Neuron (in vitro differentiated cells): ENCODE measurements around the gene HIPK3.
"Not testable (repeated sequence)": the region's sequence is repeated elsewhere in the genome, so short reads cannot be mapped to it uniquely, and the experiment has no call there.

Experiments
- H2AFZ ChIP-seq: one replicate; pipeline ENCODE4 v1.6.1; 2013; ENCODE audit warnings: low read depth, mild to moderate bottlenecking, inconsistent platforms, low read length, moderate library complexity
- H3K27me3 ChIP-seq: one replicate; pipeline ENCODE4 v1.6.1; 2013; ENCODE audit warnings: low read length; ENCODE audit not compliant: insufficient read depth
- H3K36me3 ChIP-seq: one replicate; pipeline ENCODE4 v1.6.1; 2013; ENCODE audit warnings: low read length; ENCODE audit not compliant: insufficient read depth
- H3K4me1 ChIP-seq: one replicate; pipeline ENCODE4 v1.6.1; 2013; ENCODE audit warnings: low read length; ENCODE audit not compliant: insufficient read depth
- H3K4me3 ChIP-seq: 2 replicates; pipeline ENCODE4 v1.5.1; 2013; ENCODE audit warnings: mild to moderate bottlenecking, low read length, moderate library complexity
- H3K9me3 ChIP-seq: one replicate; pipeline ENCODE4 v1.6.1; 2013; ENCODE audit warnings: low read length

HIPK3 gene

GRCh38 chr11:33294797-33295196, 37.6 kb downstream of the HIPK3 start:
- peaks cover 7% of the 10 kb centered on the region for H3K9me3 ChIP-seq
- H3K4me1 ChIP-seq = no peaks in the 10 kb centered on the region
- no peak overlapping the region for H2AFZ ChIP-seq
- H3K4me3 ChIP-seq = no peak overlapping the region
- peaks cover 3% of the 10 kb centered on the region for H3K36me3 ChIP-seq
- H3K27me3 ChIP-seq = no peaks in the 10 kb centered on the region

GRCh38 chr11:33296695-33297094, 39.5 kb downstream of the HIPK3 start:
- H3K4me3 ChIP-seq = no peak overlapping the region
- H2AFZ ChIP-seq = no peak overlapping the region
- H3K36me3 ChIP-seq = peaks cover 3% of the 10 kb centered on the region
- no peaks in the 10 kb centered on the region for H3K4me1 ChIP-seq
- H3K27me3 ChIP-seq = no peaks in the 10 kb centered on the region
- peaks cover 7% of the 10 kb centered on the region for H3K9me3 ChIP-seq

GRCh38 chr11:33303541-33303940, 46.4 kb downstream of the HIPK3 start:
- Histone ChIP-seq H3K36me3 (no peaks in the 10 kb centered on the region), H3K27me3 (no peaks in the 10 kb centered on the region), H3K4me1 (no peaks in the 10 kb centered on the region), H3K4me3 (no peak overlapping the region), H2AFZ (no peak overlapping the region), H3K9me3 (no peaks in the 10 kb centered on the region)

- not testable (repeated sequence) for H2AFZ ChIP-seq, H3K9me3 ChIP-seq, H3K27me3 ChIP-seq, H3K4me3 ChIP-seq, H3K36me3 ChIP-seq, H3K4me1 ChIP-seq
Observed at GRCh38 chr11:33306821-33307220, 49.6 kb downstream of the HIPK3 start.

- Histone ChIP-seq H3K27me3 (no peaks in the 10 kb centered on the region), H3K4me3 (no peak overlapping the region), H3K4me1 (peaks cover 7% of the 10 kb centered on the region), H3K9me3 (no peaks in the 10 kb centered on the region), H2AFZ (no peak overlapping the region), H3K36me3 (no peaks in the 10 kb centered on the region)
Observed at GRCh38 chr11:33307984-33308383, 50.8 kb downstream of the HIPK3 start.

GRCh38 chr11:33309118-33309517, 51.9 kb downstream of the HIPK3 start:
- Histone ChIP-seq H3K9me3 (no peaks in the 10 kb centered on the region), H3K36me3 (no peaks in the 10 kb centered on the region), H3K4me1 (peaks cover 7% of the 10 kb centered on the region), H3K27me3 (no peaks in the 10 kb centered on the region), H3K4me3 (no peak overlapping the region), H2AFZ (no peak overlapping the region)

- H3K27me3 ChIP-seq = no peaks in the 10 kb centered on the region
- H3K4me3 ChIP-seq = no peak overlapping the region
- no peaks in the 10 kb centered on the region for H3K9me3 ChIP-seq
- no peaks in the 10 kb centered on the region for H3K36me3 ChIP-seq
- no peak overlapping the region for H2AFZ ChIP-seq
- peaks cover 7% of the 10 kb centered on the region for H3K4me1 ChIP-seq
Observed at GRCh38 chr11:33310720-33311500, 53.7 kb downstream of the HIPK3 start.

GRCh38 chr11:33311680-33312079, 54.5 kb downstream of the HIPK3 start:
- H2AFZ ChIP-seq = no peak overlapping the region
- H3K36me3 ChIP-seq = no peaks in the 10 kb centered on the region
- no peaks in the 10 kb centered on the region for H3K27me3 ChIP-seq
- no peaks in the 10 kb centered on the region for H3K9me3 ChIP-seq
- H3K4me3 ChIP-seq = no peak overlapping the region
- H3K4me1 ChIP-seq = peaks cover 7% of the 10 kb centered on the region

GRCh38 chr11:33315822-33316221, 58.6 kb downstream of the HIPK3 start:
- H3K4me1 ChIP-seq = peaks cover 4% of the 10 kb centered on the region
- H2AFZ ChIP-seq = no peak overlapping the region
- no peak overlapping the region for H3K4me3 ChIP-seq
- no peaks in the 10 kb centered on the region for H3K27me3 ChIP-seq
- no peaks in the 10 kb centered on the region for H3K36me3 ChIP-seq
- H3K9me3 ChIP-seq = no peaks in the 10 kb centered on the region

GRCh38 chr11:33317662-33318061, 60.5 kb downstream of the HIPK3 start:
- Histone ChIP-seq H2AFZ (no peak overlapping the region), H3K27me3 (no peaks in the 10 kb centered on the region), H3K9me3 (no peaks in the 10 kb centered on the region), H3K4me3 (no peak overlapping the region), H3K36me3 (no peaks in the 10 kb centered on the region), H3K4me1 (no peaks in the 10 kb centered on the region)

GRCh38 chr11:33320016-33320813, 63.0 kb downstream of the HIPK3 start:
- H3K4me1 ChIP-seq = no peaks in the 10 kb centered on the region

GRCh38 chr11:33320814-33321330, 63.7 kb downstream of the HIPK3 start:
- Histone ChIP-seq H3K4me3 (no peak overlapping the region), H3K4me1 (no peaks in the 10 kb centered on the region), H3K9me3 (no peaks in the 10 kb centered on the region), H2AFZ (no peak overlapping the region), H3K36me3 (no peaks in the 10 kb centered on the region), H3K27me3 (no peaks in the 10 kb centered on the region)

More at GRCh38 chr11:33320016-33320813, 63.0 kb downstream of the HIPK3 start:
- H3K27me3 ChIP-seq = no peaks in the 10 kb centered on the region
- no peak overlapping the region for H3K4me3 ChIP-seq
- H2AFZ ChIP-seq = no peak overlapping the region
- H3K9me3 ChIP-seq = no peaks in the 10 kb centered on the region
- no peaks in the 10 kb centered on the region for H3K36me3 ChIP-seq

- H3K4me3 ChIP-seq = no peak overlapping the region
- no peak overlapping the region for H2AFZ ChIP-seq
- no peaks in the 10 kb centered on the region for H3K9me3 ChIP-seq
- H3K4me1 ChIP-seq = no peaks in the 10 kb centered on the region
- H3K36me3 ChIP-seq = no peaks in the 10 kb centered on the region
- H3K27me3 ChIP-seq = no peaks in the 10 kb centered on the region
Observed at GRCh38 chr11:33321422-33321821, 64.2 kb downstream of the HIPK3 start.
